GM23338 (cell line): Measurements from ENCODE around the gene NIF3L1. TPM values are rescaled to one million over a fixed set of nuclear protein-coding genes. Genes with fewer than 3 reads are reported as not detected.

ENCODE experiments used
- ATAC-seq: fragments of 200-7000 bp; cut with Tn5 transposase; 3 replicates; pipeline ENCODE4 v1.9.1; 2020
- DNase-seq: peaks from one replicate; pipeline ENCODE4 v3.0.0-alpha.2; 2015; ENCODE audit warnings: low spot score
- H2AFZ ChIP-seq: fragments of 200-600 bp; sonication (generic); 2 replicates; pipeline ENCODE4 v1.8.0; 2016; ENCODE audit warnings: antibody characterized with exemption, mild to moderate bottlenecking, moderate library complexity
- H3F3A ChIP-seq: fragments of 200-600 bp; sonication (generic); replicated peaks from 2 replicates; pipeline ENCODE4 v1.8.0; 2017; ENCODE audit warnings: antibody characterized with exemption, mixed run types, low read depth
- H3K27ac ChIP-seq: fragments of 200-600 bp; sonication (generic); 2 replicates; pipeline ENCODE4 v1.6.1; 2016; ENCODE audit warnings: low read depth
- H3K27me3 ChIP-seq: fragments of 200-600 bp; sonication (generic); 2 replicates; pipeline ENCODE4 v1.8.0; 2016; ENCODE audit warnings: mild to moderate bottlenecking, mixed run types, moderate library complexity; ENCODE audit not compliant: insufficient read depth
- H3K36me3 ChIP-seq: fragments of 200-600 bp; sonication (generic); 2 replicates; pipeline ENCODE4 v1.8.0; 2016; ENCODE audit warnings: mild to moderate bottlenecking; ENCODE audit not compliant: insufficient read depth
- H3K4me1 ChIP-seq: fragments of 200-600 bp; sonication (generic); 2 replicates; pipeline ENCODE4 v1.8.0; 2016; ENCODE audit warnings: mild to moderate bottlenecking, moderate library complexity; ENCODE audit not compliant: insufficient read depth
- H3K4me2 ChIP-seq: fragments of 200-600 bp; sonication (generic); 2 replicates; pipeline ENCODE4 v1.7.1; 2017; ENCODE audit warnings: mixed run types
- H3K4me3 ChIP-seq: fragments of 200-600 bp; sonication (generic); 2 replicates; pipeline ENCODE4 v1.6.1; 2016; ENCODE audit warnings: mixed run types
- H3K79me2 ChIP-seq: fragments of 200-600 bp; sonication (generic); replicated peaks from 2 replicates; pipeline ENCODE4 v1.8.0; 2017; ENCODE audit warnings: mild to moderate bottlenecking; ENCODE audit not compliant: insufficient read depth
- H3K9me2 ChIP-seq: fragments of 200-600 bp; sonication (generic); 2 replicates; pipeline ENCODE4 v1.8.0; 2017; ENCODE audit not compliant: insufficient read depth
- H4K20me1 ChIP-seq: fragments of 200-600 bp; sonication (generic); replicated peaks from 2 replicates; pipeline ENCODE4 v1.8.0; 2017; ENCODE audit warnings: mild to moderate bottlenecking; ENCODE audit not compliant: insufficient read depth
- H3K27ac Mint-ChIP-seq: 2 replicates; pipeline ENCODE4 v1.8.0; 2020; ENCODE audit warnings: inconsistent platforms, mild to moderate bottlenecking, moderate library complexity, mixed read lengths
- H3K27me3 Mint-ChIP-seq: 3 replicates; pipeline ENCODE4 v1.8.0; 2022; ENCODE audit warnings: low read depth, mild to moderate bottlenecking, moderate library complexity, mixed read lengths, inconsistent platforms; ENCODE audit not compliant: insufficient read depth, poor library complexity
- H3K36me3 Mint-ChIP-seq: 3 replicates; pipeline ENCODE4 v1.8.0; 2021; ENCODE audit warnings: low read depth, mild to moderate bottlenecking, inconsistent platforms, moderate library complexity, mixed read lengths
- H3K4me1 Mint-ChIP-seq: 3 replicates; pipeline ENCODE4 v1.8.0; 2020; ENCODE audit warnings: mild to moderate bottlenecking, inconsistent platforms, mixed read lengths
- H3K4me3 Mint-ChIP-seq: 3 replicates; pipeline ENCODE4 v1.8.0; 2021; ENCODE audit warnings: moderate library complexity, mild to moderate bottlenecking, inconsistent platforms, mixed read lengths
- H3K9me3 Mint-ChIP-seq: 3 replicates; pipeline ENCODE4 v1.8.0; 2020; ENCODE audit warnings: moderate library complexity, mild to moderate bottlenecking, inconsistent platforms, mixed read lengths
- CREB1 ChIP-seq: fragments of 250-450 bp; sonication (Bioruptor Pico); IDR thresholded peaks from 2 replicates; pipeline ENCODE4 v1.5.0; 2020; ENCODE audit warnings: low read depth, mild to moderate bottlenecking, moderate library complexity
- CTCF ChIP-seq, 2 experiments: fragments of 200-600 bp in 1 of 2; sonication (generic) in 1 of 2; conservative IDR thresholded peaks; 2 replicates each; pipeline versions ENCODE4 v1.5.1 to v1.6.1; 2016 to 2017; ENCODE audit warnings: antibody characterized with exemption in 2 of 2, low read depth in 2 of 2, mild to moderate bottlenecking in 2 of 2, moderate library complexity in 1 of 2
- ETS1 ChIP-seq: IDR thresholded peaks from 2 replicates; pipeline ENCODE4 v1.6.1; 2016; ENCODE audit warnings: antibody characterized with exemption
- EZH2 ChIP-seq: fragments of 200-600 bp; sonication (generic); IDR thresholded peaks from one replicate; pipeline ENCODE4 v1.8.0; 2017; ENCODE audit warnings: antibody characterized with exemption, mild to moderate bottlenecking, low read depth; ENCODE audit not compliant: unreplicated experiment
- EZH2phosphoT487 ChIP-seq: fragments of 200-600 bp; sonication (generic); IDR thresholded peaks from one replicate; pipeline ENCODE4 v1.8.1; 2018; ENCODE audit warnings: antibody characterized with exemption; ENCODE audit not compliant: unreplicated experiment
- JUNB ChIP-seq: IDR thresholded peaks from one replicate; pipeline ENCODE4 v1.6.1; 2016; ENCODE audit warnings: antibody characterized with exemption; ENCODE audit not compliant: unreplicated experiment
- NANOG ChIP-seq: IDR thresholded peaks from 2 replicates; pipeline ENCODE4 v1.6.1; 2016; ENCODE audit warnings: antibody characterized with exemption, borderline replicate concordance
- POLR2AphosphoS5 ChIP-seq: IDR thresholded peaks from 2 replicates; pipeline ENCODE4 v1.6.1; 2016; ENCODE audit warnings: antibody characterized with exemption, low read depth
- REST ChIP-seq: IDR thresholded peaks from one replicate; pipeline ENCODE4 v1.6.1; 2018; ENCODE audit warnings: antibody characterized with exemption; ENCODE audit not compliant: unreplicated experiment
- STAT1 ChIP-seq: IDR thresholded peaks from one replicate; pipeline ENCODE4 v1.6.1; 2016; ENCODE audit warnings: antibody characterized with exemption; ENCODE audit not compliant: unreplicated experiment
- ZNF331 ChIP-seq: fragments of 250-450 bp; sonication (Bioruptor Pico); IDR thresholded peaks from 2 replicates; pipeline ENCODE4 v1.5.0; 2020; ENCODE audit warnings: low read depth, mild to moderate bottlenecking, moderate library complexity
- polyA plus RNA-seq: library from polyadenylated mRNA; unstranded; fragments of >200 nt; fragmentation: Nextera tagmentation; extraction: Ambion mirVana; gene quantifications from 2 replicates; pipeline ENCODE4 v1.2.1, GENCODE V29; 2016
- total RNA-seq: library from RNA; depleted of rRNA; stranded (reverse); fragments of >200 nt; shearing (Covaris generic); gene quantifications from 2 replicates; pipeline ENCODE4 v1.2.3, GENCODE V29; 2014

Gene NIF3L1
- total and polyA plus RNA-seq, 2 experiments from 2014 or later = 62.8 to 63.9 TPM

DNA sequence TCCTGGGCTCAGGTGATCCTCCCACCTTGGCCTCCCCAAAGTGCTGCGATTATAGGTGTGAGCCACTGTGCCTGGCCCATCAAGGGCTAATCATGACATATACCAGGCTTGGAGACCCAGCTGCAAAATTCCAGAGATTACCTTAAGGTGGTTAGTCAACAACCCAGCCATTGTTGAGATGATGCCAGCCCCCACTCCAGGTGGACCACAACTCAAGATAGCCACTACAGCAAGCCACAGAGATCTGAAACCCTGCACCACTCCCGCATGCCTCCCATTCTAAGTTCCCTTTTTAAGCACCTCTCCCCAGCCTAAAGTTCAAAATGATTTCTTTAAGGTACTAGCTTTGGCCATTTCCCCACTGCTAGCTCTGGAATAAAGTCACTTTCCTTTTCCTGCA, 20.2 kb upstream of the NIF3L1 start (continued):
- TF ChIP-seq JUNB = no peak
- TF ChIP-seq EZH2 = no peak
- no peak for TF ChIP-seq NANOG
- TF ChIP-seq CTCF (conservative IDR thresholded peaks at IDR 0.05; ENCODE audit: low read depth in 2 of 2) = no peak
- no peak for TF ChIP-seq STAT1
- TF ChIP-seq CREB1 = no peak
- no peak for TF ChIP-seq REST

DNA sequence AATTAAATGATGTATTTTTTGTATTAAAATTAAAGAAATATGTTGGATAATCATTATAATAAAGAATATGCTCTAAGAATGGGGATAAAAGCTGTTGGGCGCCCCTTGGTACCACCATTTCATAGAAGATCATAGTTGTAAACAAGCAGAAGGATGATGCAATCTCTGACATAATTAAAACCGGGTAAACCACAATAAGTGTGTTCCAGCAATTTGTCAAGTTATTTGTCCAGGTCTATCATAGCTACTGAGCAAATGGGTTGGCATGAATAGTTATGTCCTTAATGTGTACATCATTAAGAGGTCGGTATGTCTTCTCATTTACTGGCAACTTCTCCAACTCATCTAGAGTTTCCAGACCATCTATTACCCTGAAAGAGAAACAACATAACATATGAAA, 18.0 kb upstream of the NIF3L1 start:
- H2AFZ ChIP-seq = no peak overlapping the region
- no peaks in the 10 kb centered on the region; the same call in 1 of the 2 replicates for H4K20me1 ChIP-seq
- no peak for ATAC-seq
- H3F3A ChIP-seq = no peaks in the 10 kb centered on the region
- no peaks in the 10 kb centered on the region for H3K4me1 ChIP-seq
- no peak overlapping the region for H3K27ac ChIP-seq
- Mint-ChIP-seq H3K4me1 (no peaks in the 10 kb centered on the region), H3K27me3 (peaks cover 3% of the 10 kb centered on the region), H3K4me3 (no peak overlapping the region), H3K9me3 (no peaks in the 10 kb centered on the region), H3K27ac (no peak overlapping the region), H3K36me3 (peaks cover 37% of the 10 kb centered on the region; the same call in 2 of the 3 replicates)
- H3K36me3 ChIP-seq = peaks cover 3% of the 10 kb centered on the region; the same call in 1 of the 2 replicates
- H3K79me2 ChIP-seq = no peaks in the 10 kb centered on the region
- no peaks in the 10 kb centered on the region for H3K27me3 ChIP-seq
- no peak for DNase-seq
- TF ChIP-seq ZNF331 (CRISPR knock-in tag) = no peak
- H3K4me3 ChIP-seq = no peak overlapping the region
- H3K9me2 ChIP-seq = no peaks in the 10 kb centered on the region
- H3K4me2 ChIP-seq = no peak overlapping the region

DNA sequence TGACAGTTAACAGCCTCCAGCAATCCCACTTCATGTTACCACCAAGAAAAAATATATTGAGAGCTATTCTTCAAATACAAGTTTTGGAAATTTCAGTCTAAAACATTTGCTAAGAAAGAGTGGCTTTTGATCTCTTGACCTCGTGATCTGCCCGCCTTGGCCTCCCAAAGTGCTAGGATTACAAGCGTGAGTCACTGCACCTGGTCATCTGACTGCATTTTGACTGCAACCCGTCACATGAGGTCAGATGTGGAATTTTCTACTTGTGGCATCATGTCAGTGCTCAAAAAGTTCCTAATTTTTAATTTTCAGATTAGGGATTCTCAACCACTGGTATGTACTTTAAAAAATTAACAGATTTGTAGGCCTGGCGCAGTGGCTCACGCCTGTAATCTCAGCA, 15.6 kb upstream of the NIF3L1 start:
- Histone ChIP-seq H4K20me1 (no peaks in the 10 kb centered on the region; the same call in 1 of the 2 replicates), H3K4me3 (no peak overlapping the region), H2AFZ (no peak overlapping the region), H3K27me3 (no peaks in the 10 kb centered on the region), H3K9me2 (no peaks in the 10 kb centered on the region), H3K36me3 (peaks cover 3% of the 10 kb centered on the region; the same call in 1 of the 2 replicates), H3F3A (no peaks in the 10 kb centered on the region), H3K27ac (no peak overlapping the region), H3K4me1 (no peaks in the 10 kb centered on the region), H3K79me2 (no peaks in the 10 kb centered on the region), H3K4me2 (no peak overlapping the region)
- no peak for DNase-seq
- H3K27me3 Mint-ChIP-seq = peaks cover 3% of the 10 kb centered on the region
- no peak overlapping the region for H3K27ac Mint-ChIP-seq
- H3K4me1 Mint-ChIP-seq = no peaks in the 10 kb centered on the region
- ATAC-seq = no peak
- H3K9me3 Mint-ChIP-seq = no peaks in the 10 kb centered on the region
- H3K36me3 Mint-ChIP-seq = peaks cover 44% of the 10 kb centered on the region
- H3K4me3 Mint-ChIP-seq = no peak overlapping the region
- no peak for TF ChIP-seq EZH2phosphoT487
- TF ChIP-seq CTCF (conservative IDR thresholded peaks at IDR 0.05; ENCODE audit: low read depth in 2 of 2) = no peak
- TF ChIP-seq REST = no peak
- no peak for TF ChIP-seq ETS1
- TF ChIP-seq STAT1 = no peak
- TF ChIP-seq POLR2AphosphoS5 = no peak
